Prostate gland (tissue), 2 donors: ENCODE results near the gene CARS2. TPM values are rescaled to one million over a fixed set of nuclear protein-coding genes. Genes with fewer than 3 reads are reported as not detected.

Source experiments
- DNase-seq: peaks from one replicate; pipeline ENCODE4 v3.0.0-alpha.2; 2019; ENCODE audit warnings: low spot score
- H3K27ac ChIP-seq, 2 donors: fragments of 200-600 bp; sonication (generic); 2 replicates each; pipeline ENCODE4 v1.5.1; 2017 to 2019
- H3K27me3 ChIP-seq: fragments of 200-600 bp; sonication (generic); replicated peaks from 2 replicates; pipeline ENCODE4 v1.5.1; 2019; ENCODE audit not compliant: insufficient read depth
- H3K36me3 ChIP-seq, 2 donors: fragments of 200-600 bp; sonication (generic); 1 replicate in 1 of 2; 2 replicates in 1 of 2; pipeline versions ENCODE4 v1.5.1 to v1.8.1; 2017 to 2019
- H3K4me1 ChIP-seq: fragments of 200-600 bp; sonication (generic); replicated peaks from 2 replicates; pipeline ENCODE4 v1.5.1; 2019
- H3K4me3 ChIP-seq, 2 donors: fragments of 200-600 bp; sonication (generic); 2 replicates each; pipeline ENCODE4 v1.5.1; 2017 to 2019
- H3K9me3 ChIP-seq: fragments of 200-600 bp; sonication (generic); 2 replicates; pipeline ENCODE4 v1.5.1; 2017
- POLR2A ChIP-seq: fragments of 450-650 bp; IDR thresholded peaks from one replicate; pipeline ENCODE4 v1.6.1; 2016; ENCODE audit warnings: antibody characterized with exemption, mild to moderate bottlenecking
- POLR2AphosphoS5 ChIP-seq: sonication (generic); formaldehyde crosslinking; IDR thresholded peaks from one replicate; pipeline ENCODE4 v1.6.1; 2017; ENCODE audit warnings: antibody characterized with exemption
- WGBS: methylation state at CpG from one replicate; pipeline ENCODE4 v1.1.5; 2018; 5-methylcytosine and 5-hydroxymethylcytosine counted together
- intact Hi-C: fragments of 100-400 bp; cut with DNase I; formaldehyde crosslinking; loops from one replicate; pipeline ENCODE4 v1.14.2; 2022
- total RNA-seq, 2 donors: library from RNA; depleted of rRNA; stranded (reverse); fragments of >200 nt; gene quantifications; one replicate each; pipeline ENCODE4 v1.1.0, GENCODE V29; 2016
- TF ChIP-seq, protein P1 (sequence below), 4 experiments: fragments of 200-600 bp in 2 of 4; fragments of 450-650 bp in 2 of 4; sonication (generic) in 2 of 4; IDR thresholded peaks; 1 replicate in 3 of 4; 2 replicates in 1 of 4; pipeline ENCODE4 v1.5.1; 2016 to 2019; ENCODE audit warnings: antibody characterized with exemption in 4 of 4, mild to moderate bottlenecking in 2 of 4, moderate library complexity in 2 of 4

CARS2 gene
- total RNA-seq, 2 donors from 2014 or later, result 40.5 to 85.5 TPM

DNA sequence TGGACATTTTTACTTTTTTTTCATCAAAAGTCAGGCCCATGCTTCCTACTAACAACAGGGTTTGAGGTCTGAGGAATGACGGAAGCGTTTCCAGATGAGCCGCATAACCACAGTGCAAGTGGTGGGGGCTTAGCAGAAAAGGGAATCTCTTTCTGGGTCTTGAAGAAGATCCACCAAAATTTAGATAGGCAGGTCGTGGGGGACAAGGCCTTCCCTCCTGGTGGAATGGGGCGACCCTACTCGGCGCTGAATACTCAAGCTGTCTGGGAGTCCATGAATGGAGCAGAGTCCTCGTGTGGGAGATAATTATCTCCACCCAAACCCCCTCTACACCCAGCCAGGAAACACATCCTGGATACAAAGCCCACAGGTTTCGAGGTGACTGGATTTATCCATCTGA lies 36.9 kb downstream of the CARS2 start:
- intact Hi-C loops, result no loop called here
- DNase-seq, result no peak
- no peaks in the 10 kb centered on the region for H3K4me1 ChIP-seq
- H3K4me3 ChIP-seq, result no peak overlapping the region
- WGBS, result 89% methylated on average over 9 of the region's 9 CpGs
- H3K27ac ChIP-seq, result no peak overlapping the region
- H3K27me3 ChIP-seq, result no peaks in the 10 kb centered on the region
- H3K9me3 ChIP-seq, result no peaks in the 10 kb centered on the region
- TF ChIP-seq POLR2A, result no peak
- H3K36me3 ChIP-seq, result no peaks in the 10 kb centered on the region

DNA sequence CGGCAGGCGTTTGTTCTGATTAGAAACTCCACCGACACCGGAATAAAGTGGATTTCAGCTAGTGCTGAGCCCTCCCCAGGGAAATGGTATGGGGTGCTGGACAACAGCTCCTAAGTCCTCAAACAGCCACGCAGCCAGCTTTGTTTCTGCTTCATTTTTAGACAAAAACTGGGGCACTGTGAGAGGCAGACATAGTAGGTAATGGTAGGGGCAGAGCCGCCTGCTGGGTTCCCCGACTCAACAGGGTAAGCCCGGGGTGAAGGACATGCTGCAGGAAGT lies 39.7 kb downstream of the CARS2 start:
- no peak for DNase-seq
- H3K36me3 ChIP-seq, result no peaks in the 10 kb centered on the region

DNA sequence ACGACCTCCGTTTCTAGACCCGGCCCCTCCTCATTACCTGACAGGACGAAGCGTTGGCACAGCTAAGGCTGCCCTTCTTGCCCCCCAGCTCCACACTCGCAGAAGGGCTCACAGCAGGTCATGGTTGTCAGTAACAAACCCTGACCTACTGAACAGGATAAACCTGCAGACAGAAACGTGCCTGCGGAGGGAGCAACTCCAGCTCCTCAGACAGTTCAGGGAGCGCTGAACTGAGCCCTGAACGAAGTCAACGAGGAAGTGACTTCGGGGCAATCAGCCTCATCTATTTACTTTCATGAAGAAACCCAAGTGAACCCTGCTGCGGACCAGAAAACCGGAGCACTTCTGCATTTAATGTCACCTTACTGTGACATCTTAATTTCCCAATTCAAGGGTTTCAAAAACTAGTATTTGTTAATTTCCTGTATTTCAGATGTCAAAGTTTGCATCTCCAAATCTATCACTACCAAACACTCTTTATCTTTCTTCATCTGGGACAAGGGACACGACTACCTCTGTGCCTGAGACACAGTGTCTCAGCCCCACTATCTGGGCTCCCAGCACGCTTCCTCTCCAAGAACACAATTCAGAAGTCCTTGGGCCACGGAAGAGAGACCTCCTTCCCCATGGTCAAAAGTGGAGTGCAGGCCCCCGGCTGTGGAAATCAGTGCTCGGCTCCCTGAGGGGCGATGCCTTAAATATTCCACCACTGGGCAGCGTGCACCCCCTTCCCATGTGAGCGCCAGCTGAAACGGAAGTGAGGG lies 40.2 kb downstream of the CARS2 start:
- TF ChIP-seq POLR2A (no peak), POLR2AphosphoS5 (no peak)
- TF ChIP-seq, protein P1, sequence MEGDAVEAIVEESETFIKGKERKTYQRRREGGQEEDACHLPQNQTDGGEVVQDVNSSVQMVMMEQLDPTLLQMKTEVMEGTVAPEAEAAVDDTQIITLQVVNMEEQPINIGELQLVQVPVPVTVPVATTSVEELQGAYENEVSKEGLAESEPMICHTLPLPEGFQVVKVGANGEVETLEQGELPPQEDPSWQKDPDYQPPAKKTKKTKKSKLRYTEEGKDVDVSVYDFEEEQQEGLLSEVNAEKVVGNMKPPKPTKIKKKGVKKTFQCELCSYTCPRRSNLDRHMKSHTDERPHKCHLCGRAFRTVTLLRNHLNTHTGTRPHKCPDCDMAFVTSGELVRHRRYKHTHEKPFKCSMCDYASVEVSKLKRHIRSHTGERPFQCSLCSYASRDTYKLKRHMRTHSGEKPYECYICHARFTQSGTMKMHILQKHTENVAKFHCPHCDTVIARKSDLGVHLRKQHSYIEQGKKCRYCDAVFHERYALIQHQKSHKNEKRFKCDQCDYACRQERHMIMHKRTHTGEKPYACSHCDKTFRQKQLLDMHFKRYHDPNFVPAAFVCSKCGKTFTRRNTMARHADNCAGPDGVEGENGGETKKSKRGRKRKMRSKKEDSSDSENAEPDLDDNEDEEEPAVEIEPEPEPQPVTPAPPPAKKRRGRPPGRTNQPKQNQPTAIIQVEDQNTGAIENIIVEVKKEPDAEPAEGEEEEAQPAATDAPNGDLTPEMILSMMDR (IDR thresholded peaks at IDR 0.05), result no peak
- Histone ChIP-seq H3K4me1 (no peaks in the 10 kb centered on the region), H3K4me3 (no peak overlapping the region), H3K27ac (no peak overlapping the region), H3K36me3 (no peaks in the 10 kb centered on the region), H3K27me3 (no peaks in the 10 kb centered on the region), H3K9me3 (no peaks in the 10 kb centered on the region)
- DNase-seq, result no peak
- WGBS, result 88% methylated on average over 23 of the region's 23 CpGs
- intact Hi-C loops, result no loop called here

More for the DNA sequence above, 39.7 kb downstream of the CARS2 start:
- no peak overlapping the region for H3K27ac ChIP-seq
- intact Hi-C loops, result no loop called here
- H3K4me1 ChIP-seq, result no peaks in the 10 kb centered on the region
- H3K4me3 ChIP-seq, result no peak overlapping the region
- no peaks in the 10 kb centered on the region for H3K27me3 ChIP-seq
- TF ChIP-seq POLR2AphosphoS5 (no peak), POLR2A (no peak)
- TF ChIP-seq, protein P1 (IDR thresholded peaks at IDR 0.05), result no peak
- 92% methylated on average over 8 of the region's 8 CpGs for WGBS
- H3K9me3 ChIP-seq, result no peaks in the 10 kb centered on the region

DNA sequence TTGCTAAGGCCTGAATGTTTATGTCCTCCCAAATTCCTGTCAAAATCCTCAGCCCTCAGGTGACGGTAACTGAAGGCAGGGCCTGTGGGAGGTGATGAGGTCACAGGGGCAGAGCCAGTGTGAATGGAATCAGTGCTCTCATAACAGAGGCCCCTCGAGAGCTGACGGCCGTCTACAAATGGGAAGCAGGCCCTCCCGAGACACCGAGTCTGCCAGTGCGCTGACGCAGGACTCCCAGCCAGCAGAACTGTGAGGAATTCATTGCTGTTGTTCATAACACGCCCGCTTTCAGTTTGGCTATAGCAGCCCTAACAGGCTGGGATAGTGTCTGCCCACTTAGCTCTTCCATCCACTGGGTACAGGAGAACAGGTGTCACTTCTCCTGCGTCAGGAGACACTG lies 41.2 kb downstream of the CARS2 start:
- no peak for DNase-seq
- intact Hi-C loops, result no loop called here
- 89% methylated on average over 11 of the region's 11 CpGs for WGBS

DNA sequence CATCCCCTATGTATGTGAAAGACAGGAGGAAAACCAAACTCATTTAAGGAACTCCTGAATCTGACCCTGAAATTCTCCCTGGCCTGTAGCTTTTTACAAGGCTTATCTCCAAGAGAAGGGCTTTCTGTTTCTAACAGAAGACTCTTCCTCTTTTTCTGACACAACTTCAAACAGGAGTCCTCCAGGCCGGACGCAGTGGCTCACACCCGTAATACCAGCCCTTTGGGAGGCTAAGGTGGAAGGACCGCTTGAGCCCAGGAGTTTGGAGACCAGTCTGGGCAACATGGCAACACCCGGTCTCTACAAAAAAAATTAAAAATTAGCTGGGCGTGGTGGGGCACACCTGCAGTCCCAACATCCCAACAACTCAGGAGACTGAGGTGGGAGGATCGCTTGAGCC lies 41.9 kb downstream of the CARS2 start:
- Histone ChIP-seq H3K4me1 (no peaks in the 10 kb centered on the region), H3K27ac (no peak overlapping the region), H3K4me3 (no peak overlapping the region), H3K27me3 (no peaks in the 10 kb centered on the region), H3K9me3 (no peaks in the 10 kb centered on the region), H3K36me3 (no peaks in the 10 kb centered on the region)
- intact Hi-C loops, result no loop called here
- WGBS, result 97% methylated on average over 7 of the region's 7 CpGs
- DNase-seq, result no peak
- TF ChIP-seq POLR2AphosphoS5 (no peak), POLR2A (no peak)
- TF ChIP-seq, protein P1 (IDR thresholded peaks at IDR 0.05), result no peak

More for the DNA sequence above, 41.2 kb downstream of the CARS2 start:
- Histone ChIP-seq H3K27ac (no peak overlapping the region), H3K4me3 (no peak overlapping the region), H3K4me1 (no peaks in the 10 kb centered on the region), H3K9me3 (no peaks in the 10 kb centered on the region), H3K27me3 (no peaks in the 10 kb centered on the region), H3K36me3 (no peaks in the 10 kb centered on the region)
- TF ChIP-seq POLR2A (no peak), POLR2AphosphoS5 (no peak)
- TF ChIP-seq, protein P1 (IDR thresholded peaks at IDR 0.05), result no peak
